SJSA1 (cell line): ENCODE results near the gene KCTD2. TPM values are rescaled to one million over a fixed set of nuclear protein-coding genes. Genes with fewer than 3 reads are reported as not detected.
A peak's percentile ranks its signal among the peaks of the same experiment; 100 is the strongest.
"Not testable (repeated sequence)": the region's sequence is repeated elsewhere in the genome, so short reads cannot be mapped to it uniquely, and the experiment has no call there.

Experiments
- DNase-seq, 2 experiments: peaks; one replicate each; pipeline ENCODE4 v3.0.0-alpha.2; 2015 to 2020; ENCODE audit warnings: low spot score in 2 of 2, low read depth in 1 of 2
- H3K27ac ChIP-seq: fragments of 250-450 bp; sonication (Bioruptor Pico); 2 replicates; pipeline ENCODE4 v1.5.1; 2020; ENCODE audit warnings: mild to moderate bottlenecking, moderate library complexity
- H3K27me3 ChIP-seq: fragments of 250-450 bp; sonication (Bioruptor Pico); replicated peaks from 2 replicates; pipeline ENCODE4 v1.5.1; 2020; ENCODE audit warnings: mild to moderate bottlenecking, moderate library complexity
- H3K36me3 ChIP-seq: fragments of 250-450 bp; sonication (Bioruptor Pico); 2 replicates; pipeline ENCODE4 v1.5.1; 2020; ENCODE audit warnings: mild to moderate bottlenecking
- H3K4me1 ChIP-seq: fragments of 250-450 bp; sonication (Bioruptor Pico); replicated peaks from 2 replicates; pipeline ENCODE4 v1.6.1; 2021; ENCODE audit warnings: mild to moderate bottlenecking
- H3K4me3 ChIP-seq: fragments of 250-450 bp; sonication (Bioruptor Pico); 2 replicates; pipeline ENCODE4 v1.5.1; 2020; ENCODE audit warnings: mild to moderate bottlenecking
- H3K9me3 ChIP-seq: fragments of 250-450 bp; sonication (Bioruptor Pico); replicated peaks from 2 replicates; pipeline ENCODE4 v1.5.1; 2020; ENCODE audit warnings: mild to moderate bottlenecking
- total RNA-seq: library from RNA; depleted of rRNA; stranded (reverse); fragments of >200 nt; shearing (Covaris generic); gene quantifications from 2 replicates; pipeline ENCODE4 v1.2.3, GENCODE V29; 2014; rRNA removed

Gene KCTD2, protein sequence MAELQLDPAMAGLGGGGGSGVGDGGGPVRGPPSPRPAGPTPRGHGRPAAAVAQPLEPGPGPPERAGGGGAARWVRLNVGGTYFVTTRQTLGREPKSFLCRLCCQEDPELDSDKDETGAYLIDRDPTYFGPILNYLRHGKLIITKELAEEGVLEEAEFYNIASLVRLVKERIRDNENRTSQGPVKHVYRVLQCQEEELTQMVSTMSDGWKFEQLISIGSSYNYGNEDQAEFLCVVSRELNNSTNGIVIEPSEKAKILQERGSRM
- total RNA-seq: 24.4 and 28.6 TPM in 2 replicates

DNA sequence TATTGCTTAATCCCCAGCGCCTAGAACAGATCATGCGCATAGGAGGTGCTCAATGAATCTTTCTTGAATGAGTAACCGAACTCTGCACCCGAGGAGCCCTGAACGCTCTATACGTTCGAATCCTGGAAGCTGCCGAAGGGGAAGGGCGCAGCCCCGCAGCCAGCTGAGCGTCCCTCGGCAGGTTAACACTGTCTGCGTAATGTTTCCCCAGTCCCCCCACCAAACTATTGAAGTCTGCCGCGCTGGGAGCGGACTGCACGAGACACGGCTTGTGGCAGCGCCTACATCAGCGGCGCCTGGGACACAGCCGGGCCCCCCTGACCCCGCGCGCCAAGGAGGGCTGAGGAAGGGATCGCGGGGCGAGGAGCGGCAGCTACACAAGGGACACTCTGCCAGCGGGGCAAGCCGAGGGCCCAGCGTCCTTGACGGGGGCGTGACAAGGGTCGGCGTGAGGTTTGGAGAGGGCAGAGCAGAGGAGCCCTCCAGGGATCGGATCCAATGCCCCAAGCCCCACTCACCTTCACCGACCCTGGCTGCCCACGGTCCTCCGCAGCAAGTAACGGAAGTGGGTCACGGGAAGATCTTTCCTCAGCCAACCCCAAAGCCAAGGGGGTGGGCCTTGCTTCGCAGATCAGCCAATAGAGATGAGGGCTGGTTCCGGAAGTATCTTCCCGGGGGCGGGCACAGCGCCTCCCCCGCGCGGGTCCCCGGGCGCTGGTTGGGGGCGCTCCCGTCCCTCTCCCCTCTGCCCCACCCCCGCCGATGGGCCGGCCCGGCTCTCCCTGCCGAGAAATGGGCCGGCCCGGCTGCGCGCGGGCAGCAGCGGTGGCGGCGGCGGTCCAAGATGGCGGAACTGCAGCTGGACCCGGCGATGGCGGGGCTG is at the start of gene KCTD2, which contains the start of gene ATP5PD:
Gene KCTD2 (plus strand): TSS at position 819 of the 883 bp plus-strand sequence. CDS start 26 bp downstream, at position 845.
Gene ATP5PD (minus strand): TSS at position 563 of the 883 bp plus-strand sequence. CDS start 4,319 bp downstream, outside the sequence.
- H3K27me3 ChIP-seq: no peaks in the 10 kb centered on the region
- DNase-seq: peak; percentile 99
- peak within 1 kb of the TSS; percentile 36 for H3K27ac ChIP-seq
- H3K9me3 ChIP-seq: no peaks in the 10 kb centered on the region
- H3K4me1 ChIP-seq: peaks cover 16% of the 10 kb centered on the region
- peak within 1 kb of the TSS; percentile 81 for H3K4me3 ChIP-seq
- peaks cover 39% of the 10 kb centered on the region for H3K36me3 ChIP-seq

DNA sequence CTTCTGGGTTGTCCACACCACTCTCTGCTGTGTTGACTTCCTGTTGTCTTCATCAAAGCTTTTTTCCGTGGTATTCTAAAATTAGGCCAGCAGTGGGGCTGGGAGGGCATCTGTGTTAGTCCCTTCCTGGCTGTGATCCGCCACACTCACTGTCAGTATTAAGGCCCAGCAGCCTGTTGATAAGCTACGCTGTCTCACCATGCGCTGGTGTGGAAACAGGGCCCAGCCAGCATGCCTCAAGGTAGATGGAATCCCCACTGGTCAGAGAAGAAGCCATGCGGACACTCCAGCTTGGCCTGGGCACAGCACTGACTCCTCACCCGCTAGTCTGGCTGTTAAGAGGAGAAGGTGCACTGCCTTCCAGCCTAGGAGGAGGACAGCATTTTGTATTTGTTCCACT is 48.2 kb upstream of the KCTD2 start:
- H3K4me3 ChIP-seq: no peak overlapping the region
- H3K4me1 ChIP-seq: no peaks in the 10 kb centered on the region
- peaks cover 41% of the 10 kb centered on the region for H3K36me3 ChIP-seq
- no peaks in the 10 kb centered on the region for H3K27me3 ChIP-seq
- no peak for DNase-seq
- H3K9me3 ChIP-seq: no peaks in the 10 kb centered on the region
- H3K27ac ChIP-seq: no peak overlapping the region

DNA sequence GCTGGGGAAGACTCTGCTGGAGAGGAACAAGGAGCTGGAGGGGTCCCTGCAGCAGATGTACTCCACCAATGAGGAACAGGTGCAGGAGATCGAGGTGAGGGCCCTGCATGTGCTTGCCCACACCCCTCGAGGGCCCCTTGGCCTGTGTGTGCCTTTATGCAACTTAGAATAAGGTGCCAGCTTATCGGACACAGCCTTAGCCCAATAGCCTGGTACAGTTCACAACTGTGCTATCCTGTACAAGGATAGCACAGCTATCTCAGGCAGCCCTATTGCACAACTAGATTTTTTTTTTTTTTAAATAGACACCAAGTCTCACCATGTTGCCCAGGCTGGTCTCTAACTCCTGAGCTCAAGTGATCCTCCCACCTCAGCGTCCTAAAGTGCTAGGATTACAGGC is 47.5 kb upstream of the KCTD2 start:
- DNase-seq: no peak
- H3K9me3 ChIP-seq: no peaks in the 10 kb centered on the region
- H3K4me3 ChIP-seq: no peak overlapping the region
- no peaks in the 10 kb centered on the region for H3K27me3 ChIP-seq
- peaks cover 38% of the 10 kb centered on the region for H3K36me3 ChIP-seq
- no peaks in the 10 kb centered on the region for H3K4me1 ChIP-seq
- no peak overlapping the region for H3K27ac ChIP-seq

DNA sequence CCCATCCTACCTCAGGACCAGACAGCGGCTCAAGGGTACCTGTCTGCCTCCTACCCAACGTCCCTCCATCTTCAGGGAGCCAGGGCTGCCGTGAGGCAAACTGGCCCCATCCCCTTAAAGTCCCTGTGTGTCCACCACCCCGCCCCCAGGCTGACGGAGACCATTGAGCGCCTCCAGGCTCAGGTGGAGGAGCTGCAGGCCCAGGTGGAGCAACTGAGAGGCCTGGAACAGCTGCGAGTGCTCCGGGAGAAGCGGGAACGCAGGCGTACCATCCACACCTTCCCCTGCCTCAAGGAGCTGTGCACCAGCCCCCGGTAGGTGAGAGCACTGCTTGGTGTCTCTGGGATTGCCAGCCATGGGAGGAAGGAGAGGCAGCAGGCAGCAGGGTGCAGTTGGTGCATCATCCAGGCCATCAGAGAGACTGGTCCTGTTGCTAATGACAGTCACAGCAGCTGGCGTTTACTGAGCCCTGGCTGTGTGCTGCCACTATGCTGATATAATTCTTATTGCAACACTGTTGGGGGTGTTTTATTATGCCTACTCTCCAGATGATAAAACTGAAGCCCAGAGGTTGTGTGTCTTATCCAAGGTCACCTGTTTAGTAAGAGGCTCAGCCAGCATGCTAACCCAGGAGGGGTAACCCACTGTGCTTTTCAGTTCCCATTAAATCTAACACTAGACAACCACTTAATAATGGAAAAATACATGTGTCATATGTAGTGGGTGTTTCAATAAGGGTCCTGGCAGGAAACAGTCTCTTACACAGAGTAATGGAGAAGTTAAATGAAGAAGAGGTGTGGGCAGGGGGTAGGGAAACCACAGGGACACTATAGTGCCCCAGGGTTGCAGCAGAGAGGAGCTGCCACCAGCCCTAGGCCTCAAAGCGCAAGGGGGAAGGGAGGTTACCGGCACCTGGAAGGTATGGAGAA is 44.8 kb upstream of the KCTD2 start:
- H3K4me1 ChIP-seq: no peaks in the 10 kb centered on the region

DNA sequence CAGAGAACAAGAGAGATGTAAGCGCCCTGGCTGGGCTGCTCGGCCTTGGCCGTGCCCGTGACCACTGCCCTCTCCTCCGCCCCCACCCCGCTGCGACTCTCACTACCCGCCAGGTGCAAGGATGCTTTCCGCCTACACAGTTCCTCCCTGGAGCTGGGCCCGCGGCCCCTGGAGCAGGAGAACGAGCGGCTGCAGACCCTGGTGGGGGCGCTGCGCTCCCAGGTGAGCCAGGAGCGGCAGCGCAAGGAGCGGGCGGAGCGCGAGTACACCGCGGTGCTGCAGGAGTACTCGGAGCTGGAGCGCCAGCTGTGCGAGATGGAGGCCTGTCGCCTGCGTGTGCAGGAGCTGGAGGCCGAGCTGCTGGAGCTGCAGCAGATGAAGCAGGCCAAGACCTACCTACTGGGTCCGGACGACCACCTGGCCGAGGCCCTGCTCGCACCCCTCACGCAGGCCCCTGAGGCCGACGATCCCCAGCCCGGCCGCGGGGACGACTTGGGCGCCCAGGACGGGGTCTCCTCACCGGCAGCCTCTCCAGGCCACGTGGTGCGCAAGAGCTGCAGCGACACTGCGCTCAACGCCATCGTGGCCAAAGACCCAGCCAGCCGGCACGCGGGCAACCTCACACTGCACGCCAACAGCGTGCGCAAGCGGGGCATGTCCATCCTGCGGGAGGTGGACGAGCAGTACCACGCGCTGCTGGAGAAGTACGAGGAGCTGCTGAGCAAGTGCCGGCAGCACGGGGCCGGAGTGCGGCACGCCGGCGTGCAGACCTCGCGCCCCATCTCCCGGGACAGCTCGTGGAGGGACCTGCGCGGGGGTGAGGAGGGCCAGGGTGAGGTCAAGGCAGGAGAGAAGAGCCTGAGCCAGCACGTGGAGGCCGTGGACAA is 43.7 kb upstream of the KCTD2 start:
- DNase-seq: no peak
- Histone ChIP-seq H3K36me3 (peaks cover 44% of the 10 kb centered on the region), H3K27ac (no peak overlapping the region), H3K4me3 (no peak overlapping the region), H3K4me1 (no peaks in the 10 kb centered on the region), H3K27me3 (no peaks in the 10 kb centered on the region), H3K9me3 (no peaks in the 10 kb centered on the region)

More for the DNA sequence above, 44.8 kb upstream of the KCTD2 start:
- Histone ChIP-seq H3K27me3 (no peaks in the 10 kb centered on the region), H3K9me3 (no peaks in the 10 kb centered on the region), H3K4me3 (no peak overlapping the region), H3K36me3 (peaks cover 44% of the 10 kb centered on the region), H3K27ac (no peak overlapping the region)
- DNase-seq: no peak

DNA sequence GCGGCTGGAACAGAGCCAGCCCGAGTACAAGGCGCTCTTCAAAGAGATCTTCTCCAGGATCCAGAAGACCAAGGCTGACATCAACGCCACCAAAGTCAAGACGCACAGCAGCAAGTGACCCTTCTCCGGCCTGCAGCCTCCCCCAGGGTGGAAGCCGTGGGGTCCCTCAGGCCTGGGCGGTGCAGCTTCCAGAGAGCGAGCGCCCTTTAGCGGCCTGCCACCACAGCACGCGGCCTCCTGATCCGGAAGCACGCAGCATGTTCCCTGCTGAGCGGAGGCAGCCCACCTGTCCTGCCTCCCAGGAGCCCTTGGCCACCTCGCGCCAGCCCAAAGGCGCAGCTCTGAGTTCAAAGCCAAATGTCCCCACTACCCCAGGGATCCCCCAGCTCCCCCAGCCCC is 43.1 kb upstream of the KCTD2 start:
- Histone ChIP-seq H3K27me3 (no peaks in the 10 kb centered on the region), H3K4me1 (no peaks in the 10 kb centered on the region), H3K36me3 (peaks cover 44% of the 10 kb centered on the region), H3K9me3 (no peaks in the 10 kb centered on the region), H3K4me3 (no peak overlapping the region), H3K27ac (no peak overlapping the region)
- DNase-seq: no peak

DNA sequence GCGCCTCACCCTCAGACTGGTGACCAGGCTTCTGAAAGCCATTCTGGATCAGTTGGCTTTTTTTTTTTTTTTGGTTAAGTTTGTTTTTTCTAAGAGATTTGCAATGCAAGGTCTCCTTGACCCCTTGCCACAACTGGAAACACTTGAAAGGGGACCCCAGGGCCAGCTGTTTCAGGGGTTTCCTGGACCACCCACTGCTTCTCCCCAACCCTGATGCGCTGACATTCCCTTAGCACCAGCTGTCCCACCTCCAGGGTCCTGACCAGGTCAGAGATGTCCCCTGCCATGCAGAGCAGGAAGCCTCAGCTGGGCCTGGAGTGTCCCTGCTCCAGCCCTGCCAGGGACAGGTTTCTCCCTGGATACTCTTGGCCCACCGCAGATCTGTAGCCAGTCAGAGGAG is 42.7 kb upstream of the KCTD2 start:
- H3K4me3 ChIP-seq: no peak overlapping the region
- H3K9me3 ChIP-seq: no peaks in the 10 kb centered on the region
- H3K36me3 ChIP-seq: peaks cover 44% of the 10 kb centered on the region
- H3K4me1 ChIP-seq: no peaks in the 10 kb centered on the region
- no peaks in the 10 kb centered on the region for H3K27me3 ChIP-seq
- DNase-seq: no peak
- no peak overlapping the region for H3K27ac ChIP-seq

DNA sequence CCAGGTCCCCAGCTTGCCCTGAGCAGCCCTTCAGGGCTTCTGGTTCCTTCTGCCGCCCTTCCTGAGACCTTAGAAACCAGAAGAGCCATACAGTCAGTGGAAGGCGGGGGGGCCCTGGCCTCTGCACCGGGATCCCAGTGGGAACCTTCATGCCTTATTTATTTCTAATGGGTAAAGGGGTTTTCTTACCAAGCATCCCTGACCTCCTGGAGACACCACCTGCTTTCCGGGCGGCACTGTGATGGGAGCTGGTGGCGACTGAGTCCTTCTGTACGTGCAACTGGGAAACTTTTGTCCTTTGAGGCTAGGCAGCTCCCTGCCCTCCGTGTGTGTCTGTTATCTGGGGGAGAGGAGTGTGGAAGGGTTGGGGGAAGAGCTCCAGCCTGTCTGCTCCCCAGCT is 41.7 kb upstream of the KCTD2 start:
- H3K4me3 ChIP-seq: no peak overlapping the region
- H3K36me3 ChIP-seq: peaks cover 39% of the 10 kb centered on the region
- no peak overlapping the region for H3K27ac ChIP-seq
- H3K9me3 ChIP-seq: no peaks in the 10 kb centered on the region
- no peak for DNase-seq
- H3K4me1 ChIP-seq: no peaks in the 10 kb centered on the region
- no peaks in the 10 kb centered on the region for H3K27me3 ChIP-seq

DNA sequence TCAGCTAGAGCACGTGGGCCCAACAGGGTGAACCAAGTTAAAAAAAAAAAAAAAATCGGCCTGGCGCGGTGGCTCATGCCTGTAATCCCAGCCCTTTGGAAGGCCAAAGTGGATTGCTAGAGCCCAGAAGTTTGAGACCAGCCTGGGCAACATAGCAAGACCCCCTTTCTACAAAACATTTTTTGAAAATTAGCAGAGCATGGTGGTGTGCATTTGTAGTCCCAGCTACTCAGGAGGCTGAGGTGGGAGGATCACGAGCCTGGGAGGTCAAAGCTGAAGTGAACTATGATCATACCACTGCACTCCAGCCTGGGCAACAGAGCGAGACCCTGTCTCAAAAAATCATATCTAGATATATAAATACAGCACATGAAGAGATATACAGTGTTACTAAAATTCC is 40.9 kb upstream of the KCTD2 start:
- H3K36me3 ChIP-seq: peaks cover 36% of the 10 kb centered on the region
- not testable (repeated sequence) for H3K4me3 ChIP-seq, H3K27me3 ChIP-seq, DNase-seq, H3K4me1 ChIP-seq, H3K27ac ChIP-seq, H3K9me3 ChIP-seq

DNA sequence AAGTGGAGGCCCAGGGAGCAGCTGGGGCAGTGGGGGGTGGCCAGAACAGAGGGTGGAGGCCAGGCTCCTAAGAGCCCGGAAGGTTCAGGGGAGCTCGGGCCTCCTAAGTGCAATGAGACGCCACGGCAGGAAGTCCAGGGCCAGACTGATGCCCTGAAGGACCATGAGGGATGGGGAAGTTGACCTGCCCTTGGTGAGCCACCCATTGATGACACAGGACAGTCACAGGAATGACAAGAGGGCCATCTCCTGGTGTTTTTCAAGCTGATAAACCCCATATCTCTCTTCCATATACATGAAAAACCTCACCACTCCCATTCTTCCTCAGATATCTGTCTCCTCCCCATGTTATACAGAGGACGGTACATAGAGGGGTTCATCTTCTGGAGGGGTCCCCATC is 40.4 kb upstream of the KCTD2 start:
- Histone ChIP-seq H3K27ac (no peak overlapping the region), H3K4me3 (no peak overlapping the region), H3K9me3 (no peaks in the 10 kb centered on the region), H3K27me3 (no peaks in the 10 kb centered on the region), H3K36me3 (peaks cover 30% of the 10 kb centered on the region), H3K4me1 (peaks cover under 1% of the 10 kb centered on the region)
- no peak for DNase-seq

DNA sequence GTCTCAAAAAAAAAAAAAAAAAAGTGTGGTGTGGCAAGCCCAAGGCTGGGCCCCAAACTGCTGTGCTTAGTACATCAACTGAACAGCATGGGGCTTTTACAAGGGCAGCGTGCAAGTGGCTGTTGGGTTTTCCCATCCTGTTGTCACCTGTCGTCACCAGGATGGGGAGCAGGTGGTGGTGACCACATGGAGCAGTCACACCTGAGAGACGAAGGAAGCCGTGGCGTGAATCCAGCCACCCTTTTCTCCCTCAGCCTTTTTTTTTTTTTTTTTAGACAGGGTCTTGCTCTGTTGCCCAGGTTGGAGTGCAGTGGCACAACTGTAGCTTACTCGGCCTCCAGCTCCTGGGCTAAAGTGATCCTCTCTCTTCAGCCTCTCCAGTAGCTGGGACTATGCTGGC is 38.7 kb upstream of the KCTD2 start:
- Histone ChIP-seq H3K4me3 (no peak overlapping the region), H3K4me1 (peaks cover 11% of the 10 kb centered on the region), H3K27ac (no peak overlapping the region), H3K9me3 (0 out of 2 replicates have a peak, but pooled peaks cover 3% of the 10 kb centered on the region), H3K27me3 (no peaks in the 10 kb centered on the region), H3K36me3 (peaks cover 20% of the 10 kb centered on the region)
- DNase-seq: no peak

DNA sequence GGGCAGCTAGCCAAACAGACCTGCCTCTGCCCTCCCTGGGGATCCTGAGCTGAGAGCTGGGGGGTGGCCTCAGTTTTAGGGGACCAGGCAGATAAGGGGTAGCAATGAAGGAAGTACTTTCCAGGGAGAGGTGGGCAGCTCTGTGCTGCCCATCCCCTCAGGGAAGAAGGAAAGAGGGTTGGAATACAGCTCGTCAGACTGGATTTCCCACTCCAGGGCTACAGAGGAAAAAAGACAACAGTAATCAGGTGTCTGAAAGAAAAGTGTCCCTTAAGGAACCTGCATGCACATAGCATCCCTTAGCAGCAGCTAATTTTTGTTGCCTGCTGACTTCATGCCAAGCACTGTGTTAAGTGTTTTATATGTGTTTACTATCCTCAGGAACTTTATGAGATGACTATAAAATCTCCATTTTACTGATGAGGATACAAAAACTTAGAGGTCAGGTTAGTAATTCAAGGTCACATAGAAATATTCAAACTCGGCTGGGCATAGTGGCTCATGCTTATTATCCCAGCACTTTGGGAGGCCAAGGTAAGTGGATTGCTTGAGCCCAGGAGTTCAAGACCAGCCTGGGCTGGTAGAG is 37.8 kb upstream of the KCTD2 start:
- Histone ChIP-seq H3K27ac (no peak overlapping the region), H3K27me3 (no peaks in the 10 kb centered on the region; the same call in 1 of the 2 replicates), H3K4me3 (no peak overlapping the region), H3K36me3 (peaks cover 20% of the 10 kb centered on the region), H3K4me1 (peaks cover 16% of the 10 kb centered on the region), H3K9me3 (0 out of 2 replicates have a peak, but pooled peaks cover 5% of the 10 kb centered on the region)
- no peak for DNase-seq
